ENCODE measurements around the gene LGI4. TPM values are rescaled to one million over a fixed set of nuclear protein-coding genes. Genes with fewer than 3 reads are reported as not detected.

Gene LGI4
- total and polyA plus RNA-seq, 4 donors, result 0.18 to 1.5 (median 1.1) TPM

DNA sequence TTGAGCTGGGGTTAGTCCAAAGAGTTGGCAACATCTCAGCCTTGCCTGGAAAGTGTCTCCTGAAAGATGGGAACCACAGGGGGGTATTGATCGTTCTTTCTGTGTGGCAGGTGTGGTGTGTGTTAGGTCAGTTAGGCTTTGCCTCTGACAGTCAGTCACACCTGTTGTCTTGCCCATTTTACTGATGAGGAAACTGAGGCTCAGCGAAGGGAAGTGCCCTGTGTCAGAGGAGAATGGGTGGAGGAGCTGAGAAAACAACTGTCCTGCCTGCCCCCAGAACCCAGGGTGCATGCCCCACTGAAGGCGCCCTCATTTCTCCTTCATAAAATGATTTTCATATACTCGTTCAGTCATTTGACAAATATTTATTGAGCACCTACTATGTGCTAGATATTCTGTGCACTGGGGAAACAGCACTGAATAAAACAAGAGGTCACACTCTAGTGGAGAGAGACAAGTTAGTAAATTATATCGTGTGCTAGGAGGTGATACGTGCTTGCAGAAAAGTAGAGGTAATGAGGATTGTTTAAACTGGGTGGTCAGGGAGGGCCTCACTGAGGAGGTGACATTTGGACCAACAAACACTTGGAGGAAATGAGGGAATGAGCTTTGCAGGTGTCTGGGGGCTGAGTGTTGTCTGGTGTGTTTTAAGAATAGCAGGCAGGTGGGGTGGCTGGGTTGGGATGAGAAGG, 21.3 kb upstream of the LGI4 start:
- Histone ChIP-seq H3K4me1 (ENCODE audit: control insufficient read depth in 4 of 4, insufficient read depth in 4 of 4, low read length in 3 of 4) (peaks cover 0 to 23% (median 8%) of the 10 kb centered on the region in 4 donors), H3K27ac (ENCODE audit: low read depth in 1 of 2, low read length in 2 of 2) (no peak overlapping the region), H3K36me3 (ENCODE audit: control insufficient read depth in 4 of 4, insufficient read depth in 3 of 4, low read depth in 1 of 4, low read length in 3 of 4) (no peaks in the 10 kb centered on the region), H3K4me3 (ENCODE audit: low read depth in 1 of 3, low read length in 3 of 3) (no peak overlapping the region), H3K27me3 (ENCODE audit: control insufficient read depth in 4 of 4, insufficient read depth in 4 of 4, low read length in 3 of 4) (peaks cover 0 to 2% (median 0%) of the 10 kb centered on the region in 4 donors), H3K9me3 (ENCODE audit: control insufficient read depth in 4 of 4, low read length in 3 of 4) (no peaks in the 10 kb centered on the region), H3K9ac (ENCODE audit: low read depth in 1 of 2, low read length in 2 of 2) (no peak overlapping the region)
- DNase-seq (ENCODE audit: low spot score), result no peak
- 86% methylated on average over 6 of the region's 6 CpGs for WGBS
- TF ChIP-seq, protein P1, sequence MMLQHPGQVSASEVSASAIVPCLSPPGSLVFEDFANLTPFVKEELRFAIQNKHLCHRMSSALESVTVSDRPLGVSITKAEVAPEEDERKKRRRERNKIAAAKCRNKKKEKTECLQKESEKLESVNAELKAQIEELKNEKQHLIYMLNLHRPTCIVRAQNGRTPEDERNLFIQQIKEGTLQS (IDR thresholded peaks at IDR 0.05), result no peak
- TF ChIP-seq, protein P2, sequence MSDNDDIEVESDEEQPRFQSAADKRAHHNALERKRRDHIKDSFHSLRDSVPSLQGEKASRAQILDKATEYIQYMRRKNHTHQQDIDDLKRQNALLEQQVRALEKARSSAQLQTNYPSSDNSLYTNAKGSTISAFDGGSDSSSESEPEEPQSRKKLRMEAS (IDR thresholded peaks at IDR 0.05), result no peak
- TF ChIP-seq SP1 (IDR thresholded peaks at IDR 0.05) (no peak), GABPA (IDR thresholded peaks at IDR 0.05 in 1 of 2, conservative IDR thresholded peaks at IDR 0.05 in 1 of 2) (no peak), YY1 (IDR thresholded peaks at IDR 0.05) (no peak), TAF1 (conservative IDR thresholded peaks at IDR 0.05) (no peak), RXRA (IDR thresholded peaks at IDR 0.05) (no peak), RAD21 (IDR thresholded peaks at IDR 0.05) (no peak), JUND (IDR thresholded peaks at IDR 0.05) (no peak), FOXA2 (IDR thresholded peaks at IDR 0.05) (no peak), HNF4G (IDR thresholded peaks at IDR 0.05) (no peak), HNF4A (conservative IDR thresholded peaks at IDR 0.05) (no peak), NR2F2 (IDR thresholded peaks at IDR 0.05) (no peak)
- TF ChIP-seq, protein P3, sequence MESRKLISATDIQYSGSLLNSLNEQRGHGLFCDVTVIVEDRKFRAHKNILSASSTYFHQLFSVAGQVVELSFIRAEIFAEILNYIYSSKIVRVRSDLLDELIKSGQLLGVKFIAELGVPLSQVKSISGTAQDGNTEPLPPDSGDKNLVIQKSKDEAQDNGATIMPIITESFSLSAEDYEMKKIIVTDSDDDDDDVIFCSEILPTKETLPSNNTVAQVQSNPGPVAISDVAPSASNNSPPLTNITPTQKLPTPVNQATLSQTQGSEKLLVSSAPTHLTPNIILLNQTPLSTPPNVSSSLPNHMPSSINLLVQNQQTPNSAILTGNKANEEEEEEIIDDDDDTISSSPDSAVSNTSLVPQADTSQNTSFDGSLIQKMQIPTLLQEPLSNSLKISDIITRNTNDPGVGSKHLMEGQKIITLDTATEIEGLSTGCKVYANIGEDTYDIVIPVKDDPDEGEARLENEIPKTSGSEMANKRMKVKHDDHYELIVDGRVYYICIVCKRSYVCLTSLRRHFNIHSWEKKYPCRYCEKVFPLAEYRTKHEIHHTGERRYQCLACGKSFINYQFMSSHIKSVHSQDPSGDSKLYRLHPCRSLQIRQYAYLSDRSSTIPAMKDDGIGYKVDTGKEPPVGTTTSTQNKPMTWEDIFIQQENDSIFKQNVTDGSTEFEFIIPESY (IDR thresholded peaks at IDR 0.05), result no peak
- TF ChIP-seq, protein P4, sequence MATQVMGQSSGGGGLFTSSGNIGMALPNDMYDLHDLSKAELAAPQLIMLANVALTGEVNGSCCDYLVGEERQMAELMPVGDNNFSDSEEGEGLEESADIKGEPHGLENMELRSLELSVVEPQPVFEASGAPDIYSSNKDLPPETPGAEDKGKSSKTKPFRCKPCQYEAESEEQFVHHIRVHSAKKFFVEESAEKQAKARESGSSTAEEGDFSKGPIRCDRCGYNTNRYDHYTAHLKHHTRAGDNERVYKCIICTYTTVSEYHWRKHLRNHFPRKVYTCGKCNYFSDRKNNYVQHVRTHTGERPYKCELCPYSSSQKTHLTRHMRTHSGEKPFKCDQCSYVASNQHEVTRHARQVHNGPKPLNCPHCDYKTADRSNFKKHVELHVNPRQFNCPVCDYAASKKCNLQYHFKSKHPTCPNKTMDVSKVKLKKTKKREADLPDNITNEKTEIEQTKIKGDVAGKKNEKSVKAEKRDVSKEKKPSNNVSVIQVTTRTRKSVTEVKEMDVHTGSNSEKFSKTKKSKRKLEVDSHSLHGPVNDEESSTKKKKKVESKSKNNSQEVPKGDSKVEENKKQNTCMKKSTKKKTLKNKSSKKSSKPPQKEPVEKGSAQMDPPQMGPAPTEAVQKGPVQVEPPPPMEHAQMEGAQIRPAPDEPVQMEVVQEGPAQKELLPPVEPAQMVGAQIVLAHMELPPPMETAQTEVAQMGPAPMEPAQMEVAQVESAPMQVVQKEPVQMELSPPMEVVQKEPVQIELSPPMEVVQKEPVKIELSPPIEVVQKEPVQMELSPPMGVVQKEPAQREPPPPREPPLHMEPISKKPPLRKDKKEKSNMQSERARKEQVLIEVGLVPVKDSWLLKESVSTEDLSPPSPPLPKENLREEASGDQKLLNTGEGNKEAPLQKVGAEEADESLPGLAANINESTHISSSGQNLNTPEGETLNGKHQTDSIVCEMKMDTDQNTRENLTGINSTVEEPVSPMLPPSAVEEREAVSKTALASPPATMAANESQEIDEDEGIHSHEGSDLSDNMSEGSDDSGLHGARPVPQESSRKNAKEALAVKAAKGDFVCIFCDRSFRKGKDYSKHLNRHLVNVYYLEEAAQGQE (IDR thresholded peaks at IDR 0.05), result no peak

DNA sequence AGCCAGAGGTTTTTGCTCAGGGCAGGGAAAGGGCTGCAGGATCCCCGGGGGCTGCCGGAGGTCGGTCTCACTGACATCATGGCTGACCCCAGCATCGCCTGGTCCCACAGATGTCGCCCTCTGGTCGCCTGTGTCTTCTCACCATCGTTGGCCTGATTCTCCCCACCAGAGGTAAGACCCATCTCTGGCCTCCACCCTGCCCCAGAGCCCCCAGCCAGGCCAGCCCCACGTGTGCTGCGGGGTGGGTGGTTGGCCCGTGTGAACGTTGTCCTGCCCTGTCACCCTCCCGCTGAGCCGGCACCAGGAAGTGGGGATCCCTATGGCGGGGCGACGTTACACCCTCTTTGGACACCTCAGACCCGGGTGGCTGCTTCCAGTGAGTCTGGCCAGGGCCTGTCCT, 20.6 kb upstream of the LGI4 start:
- H3K27me3 ChIP-seq (ENCODE audit: control insufficient read depth in 4 of 4, insufficient read depth in 4 of 4, low read length in 3 of 4), result peaks cover 0 to 2% (median 0%) of the 10 kb centered on the region in 4 donors
- DNase-seq (ENCODE audit: low spot score), result no peak
- TF ChIP-seq, protein P2 (IDR thresholded peaks at IDR 0.05), result no peak
- TF ChIP-seq, protein P5, sequence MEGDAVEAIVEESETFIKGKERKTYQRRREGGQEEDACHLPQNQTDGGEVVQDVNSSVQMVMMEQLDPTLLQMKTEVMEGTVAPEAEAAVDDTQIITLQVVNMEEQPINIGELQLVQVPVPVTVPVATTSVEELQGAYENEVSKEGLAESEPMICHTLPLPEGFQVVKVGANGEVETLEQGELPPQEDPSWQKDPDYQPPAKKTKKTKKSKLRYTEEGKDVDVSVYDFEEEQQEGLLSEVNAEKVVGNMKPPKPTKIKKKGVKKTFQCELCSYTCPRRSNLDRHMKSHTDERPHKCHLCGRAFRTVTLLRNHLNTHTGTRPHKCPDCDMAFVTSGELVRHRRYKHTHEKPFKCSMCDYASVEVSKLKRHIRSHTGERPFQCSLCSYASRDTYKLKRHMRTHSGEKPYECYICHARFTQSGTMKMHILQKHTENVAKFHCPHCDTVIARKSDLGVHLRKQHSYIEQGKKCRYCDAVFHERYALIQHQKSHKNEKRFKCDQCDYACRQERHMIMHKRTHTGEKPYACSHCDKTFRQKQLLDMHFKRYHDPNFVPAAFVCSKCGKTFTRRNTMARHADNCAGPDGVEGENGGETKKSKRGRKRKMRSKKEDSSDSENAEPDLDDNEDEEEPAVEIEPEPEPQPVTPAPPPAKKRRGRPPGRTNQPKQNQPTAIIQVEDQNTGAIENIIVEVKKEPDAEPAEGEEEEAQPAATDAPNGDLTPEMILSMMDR (IDR thresholded peaks at IDR 0.05; ENCODE audit: low read depth, low read length, missing input control), result no peak
- TF ChIP-seq, protein P4 (IDR thresholded peaks at IDR 0.05), result no peak
- TF ChIP-seq FOXA1 (IDR thresholded peaks at IDR 0.05), result no peak
- no peak for TF ChIP-seq TAF1 (conservative IDR thresholded peaks at IDR 0.05)
- TF ChIP-seq, protein P3 (IDR thresholded peaks at IDR 0.05), result no peak
- no peak for TF ChIP-seq EGR1 (IDR thresholded peaks at IDR 0.05; ENCODE audit: low read depth in 2 of 2)

More for the DNA sequence above, 20.6 kb upstream of the LGI4 start:
- Histone ChIP-seq H3K9me3 (ENCODE audit: control insufficient read depth in 4 of 4, low read length in 3 of 4) (no peaks in the 10 kb centered on the region), H3K4me3 (ENCODE audit: low read depth in 1 of 3, low read length in 3 of 3) (peak overlapping the region in 1 of 3 donors; percentile 49), H3K4me1 (ENCODE audit: control insufficient read depth in 4 of 4, insufficient read depth in 4 of 4, low read length in 3 of 4) (peaks cover 0 to 23% (median 8%) of the 10 kb centered on the region in 4 donors), H3K27ac (ENCODE audit: low read depth in 1 of 2, low read length in 2 of 2) (peak overlapping the region in 1 of 2 donors; percentile 81), H3K9ac (ENCODE audit: low read depth in 1 of 2, low read length in 2 of 2) (no peak overlapping the region), H3K36me3 (ENCODE audit: control insufficient read depth in 4 of 4, insufficient read depth in 3 of 4, low read depth in 1 of 4, low read length in 3 of 4) (no peaks in the 10 kb centered on the region)
- 32% methylated on average over 17 of the region's 17 CpGs for WGBS
